SK-N-SH (cell line): Measurements from ENCODE around the gene CENPP.

Source experiments
- CTCF ChIP-seq: fragments of 200-600 bp; sonication (generic); IDR thresholded peaks from 2 replicates; pipeline ENCODE4 v1.6.1; 2017; ENCODE audit warnings: antibody characterized with exemption, mild to moderate bottlenecking, moderate library complexity
- EP300 ChIP-seq, 2 experiments: IDR thresholded peaks; 2 replicates each; pipeline versions ENCODE4 v1.4.0 to v1.6.1; 2012; ENCODE audit warnings: borderline replicate concordance in 1 of 2, low read depth in 1 of 2, low read length in 1 of 2
- FOXJ3 ChIP-seq: sonication (generic); formaldehyde crosslinking; IDR thresholded peaks from 2 replicates; pipeline ENCODE4 v1.5.1; 2020; ENCODE audit warnings: mild to moderate bottlenecking, missing genetic modification reagents
- NFIC ChIP-seq: IDR thresholded peaks from 2 replicates; pipeline ENCODE4 v1.4.0; 2012; ENCODE audit warnings: borderline replicate concordance
- TF ChIP-seq, protein P1 (sequence below): IDR thresholded peaks from 2 replicates; pipeline ENCODE4 v1.4.0; 2012; ENCODE audit warnings: low read depth

DNA sequence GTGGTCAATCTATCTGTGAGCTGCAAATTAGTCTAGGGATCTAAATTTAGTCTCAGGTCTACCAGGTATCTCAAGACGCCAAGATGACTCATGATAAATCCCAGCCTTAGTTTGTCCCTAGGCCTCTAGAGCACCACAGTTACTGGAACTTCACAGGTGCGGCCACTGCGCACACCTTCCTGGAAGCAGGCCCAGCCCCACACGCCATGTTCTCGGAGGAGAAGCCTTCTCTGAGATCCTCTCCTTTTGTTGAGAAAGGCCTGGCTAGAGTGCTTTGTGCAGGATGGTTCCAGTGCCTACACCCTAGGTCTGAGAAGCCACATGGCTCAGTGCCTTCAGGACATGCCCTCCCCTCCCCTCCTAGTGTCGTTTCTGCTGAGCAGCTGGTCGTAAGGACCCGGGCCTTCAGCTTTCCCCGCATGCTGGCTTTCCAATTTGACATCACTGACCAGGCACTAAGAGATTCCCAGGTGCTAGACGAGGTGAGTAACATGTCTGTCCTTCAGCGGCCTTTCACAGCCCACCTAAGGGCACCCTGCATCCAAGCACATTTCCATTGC lies 292.3 kb downstream of the CENPP start:
- TF ChIP-seq CTCF (no peak), EP300 (IDR thresholded peaks at IDR 0.05; ENCODE audit: borderline replicate concordance in 1 of 2, low read depth in 1 of 2, low read length in 1 of 2) (no peak), NFIC (no peak), FOXJ3 (no peak)
- TF ChIP-seq, protein P1, sequence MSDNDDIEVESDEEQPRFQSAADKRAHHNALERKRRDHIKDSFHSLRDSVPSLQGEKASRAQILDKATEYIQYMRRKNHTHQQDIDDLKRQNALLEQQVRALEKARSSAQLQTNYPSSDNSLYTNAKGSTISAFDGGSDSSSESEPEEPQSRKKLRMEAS = no peak
